HG03108 (cell line): Measurements from ENCODE around the gene ARHGAP9.
"Not testable (repeated sequence)": the region's sequence is repeated elsewhere in the genome, so short reads cannot be mapped to it uniquely, and the experiment has no call there.

ENCODE experiments used
- ATAC-seq: cut with Tn5 transposase; IDR thresholded peaks from one replicate; pipeline ENCODE4 v1.9.1; 2021; ENCODE audit warnings: moderate library complexity; ENCODE audit not compliant: unreplicated experiment

The ARHGAP9 gene

GRCh38 chr12:57459055-57459749 lies 20.5 kb downstream of the ARHGAP9 start:
- peak; percentile 48 for ATAC-seq

GRCh38 chr12:57458665-57459054 lies 21.0 kb downstream of the ARHGAP9 start:
- no peak for ATAC-seq

DNA sequence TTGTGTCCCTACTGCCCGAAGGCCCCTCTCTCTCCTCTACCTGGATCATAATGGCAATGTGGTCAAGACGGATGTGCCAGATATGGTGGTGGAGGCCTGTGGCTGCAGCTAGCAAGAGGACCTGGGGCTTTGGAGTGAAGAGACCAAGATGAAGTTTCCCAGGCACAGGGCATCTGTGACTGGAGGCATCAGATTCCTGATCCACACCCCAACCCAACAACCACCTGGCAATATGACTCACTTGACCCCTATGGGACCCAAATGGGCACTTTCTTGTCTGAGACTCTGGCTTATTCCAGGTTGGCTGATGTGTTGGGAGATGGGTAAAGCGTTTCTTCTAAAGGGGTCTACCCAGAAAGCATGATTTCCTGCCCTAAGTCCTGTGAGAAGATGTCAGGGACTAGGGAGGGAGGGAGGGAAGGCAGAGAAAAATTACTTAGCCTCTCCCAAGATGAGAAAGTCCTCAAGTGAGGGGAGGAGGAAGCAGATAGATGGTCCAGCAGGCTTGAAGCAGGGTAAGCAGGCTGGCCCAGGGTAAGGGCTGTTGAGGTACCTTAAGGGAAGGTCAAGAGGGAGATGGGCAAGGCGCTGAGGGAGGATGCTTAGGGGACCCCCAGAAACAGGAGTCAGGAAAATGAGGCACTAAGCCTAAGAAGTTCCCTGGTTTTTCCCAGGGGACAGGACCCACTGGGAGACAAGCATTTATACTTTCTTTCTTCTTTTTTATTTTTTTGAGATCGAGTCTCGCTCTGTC lies 22.8 kb downstream of the ARHGAP9 start:
- no peak for ATAC-seq

DNA sequence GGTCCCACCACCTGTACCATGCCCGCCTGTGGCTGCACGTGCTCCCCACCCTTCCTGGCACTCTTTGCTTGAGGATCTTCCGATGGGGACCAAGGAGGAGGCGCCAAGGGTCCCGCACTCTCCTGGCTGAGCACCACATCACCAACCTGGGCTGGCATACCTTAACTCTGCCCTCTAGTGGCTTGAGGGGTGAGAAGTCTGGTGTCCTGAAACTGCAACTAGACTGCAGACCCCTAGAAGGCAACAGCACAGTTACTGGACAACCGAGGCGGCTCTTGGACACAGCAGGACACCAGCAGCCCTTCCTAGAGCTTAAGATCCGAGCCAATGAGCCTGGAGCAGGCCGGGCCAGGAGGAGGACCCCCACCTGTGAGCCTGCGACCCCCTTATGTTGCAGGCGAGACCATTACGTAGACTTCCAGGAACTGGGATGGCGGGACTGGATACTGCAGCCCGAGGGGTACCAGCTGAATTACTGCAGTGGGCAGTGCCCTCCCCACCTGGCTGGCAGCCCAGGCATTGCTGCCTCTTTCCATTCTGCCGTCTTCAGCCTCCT lies 23.4 kb downstream of the ARHGAP9 start:
- no peak for ATAC-seq

DNA sequence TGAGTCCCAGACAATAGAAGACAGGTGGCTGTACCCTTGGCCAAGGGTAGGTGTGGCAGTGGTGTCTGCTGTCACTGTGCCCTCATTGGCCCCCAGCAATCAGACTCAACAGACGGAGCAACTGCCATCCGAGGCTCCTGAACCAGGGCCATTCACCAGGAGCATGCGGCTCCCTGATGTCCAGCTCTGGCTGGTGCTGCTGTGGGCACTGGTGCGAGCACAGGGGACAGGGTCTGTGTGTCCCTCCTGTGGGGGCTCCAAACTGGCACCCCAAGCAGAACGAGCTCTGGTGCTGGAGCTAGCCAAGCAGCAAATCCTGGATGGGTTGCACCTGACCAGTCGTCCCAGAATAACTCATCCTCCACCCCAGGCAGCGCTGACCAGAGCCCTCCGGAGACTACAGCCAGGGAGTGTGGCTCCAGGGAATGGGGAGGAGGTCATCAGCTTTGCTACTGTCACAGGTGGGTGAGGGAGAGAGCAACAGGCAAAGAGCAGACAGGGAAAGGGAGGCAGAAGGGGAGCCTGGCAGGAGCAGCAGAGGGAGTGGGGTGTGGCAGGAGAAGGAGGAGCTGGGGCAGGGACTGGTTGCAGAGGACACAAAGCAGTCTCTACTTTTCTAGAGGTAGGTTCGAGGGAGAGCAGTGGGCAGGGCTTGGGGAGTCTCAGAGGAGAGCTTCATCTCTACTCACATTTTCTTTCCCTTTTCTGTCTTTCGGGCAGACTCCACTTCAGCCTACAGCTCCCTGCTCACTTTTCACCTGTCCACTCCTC lies 24.1 kb downstream of the ARHGAP9 start:
- ATAC-seq, result no peak

- no peak for ATAC-seq
Measured at GRCh38 chr12:57454566-57455373, 24.9 kb downstream of the ARHGAP9 start, which contains the start of gene INHBE. Gene INHBE (plus strand): TSS chr12:57455307. CDS start chr12:57455537, 230 bp downstream.

- no peak for ATAC-seq
Measured at GRCh38 chr12:57454213-57454565, 25.5 kb downstream of the ARHGAP9 start.

DNA sequence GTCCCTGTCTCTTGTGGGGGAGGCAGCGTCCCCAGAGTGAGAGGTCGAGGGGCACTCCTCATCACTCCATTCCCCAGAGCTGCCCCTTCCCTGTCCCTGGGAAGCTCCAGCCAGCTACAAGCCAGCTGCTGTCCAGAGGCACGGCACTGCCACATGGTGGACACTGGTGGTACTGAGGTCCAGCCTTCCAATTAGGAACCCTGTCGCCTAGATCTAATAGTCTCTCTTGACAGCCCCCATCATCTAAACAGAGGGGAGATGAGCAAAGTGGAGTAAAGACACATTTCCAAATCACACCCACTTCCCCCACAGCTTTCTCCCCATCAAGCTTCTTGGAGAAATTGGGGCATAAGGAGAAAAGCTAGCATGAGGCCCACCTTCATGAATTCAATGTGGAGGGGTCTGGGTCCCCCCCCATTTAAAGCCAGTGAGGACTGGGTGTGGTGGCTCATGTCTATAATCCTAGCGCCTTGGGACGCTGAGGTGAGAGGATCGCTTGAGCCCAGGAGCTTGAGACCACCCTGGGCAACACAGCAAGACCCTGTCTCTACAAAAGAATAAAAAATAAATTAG lies 26.6 kb downstream of the ARHGAP9 start:
- ATAC-seq, result peak; percentile 50

DNA sequence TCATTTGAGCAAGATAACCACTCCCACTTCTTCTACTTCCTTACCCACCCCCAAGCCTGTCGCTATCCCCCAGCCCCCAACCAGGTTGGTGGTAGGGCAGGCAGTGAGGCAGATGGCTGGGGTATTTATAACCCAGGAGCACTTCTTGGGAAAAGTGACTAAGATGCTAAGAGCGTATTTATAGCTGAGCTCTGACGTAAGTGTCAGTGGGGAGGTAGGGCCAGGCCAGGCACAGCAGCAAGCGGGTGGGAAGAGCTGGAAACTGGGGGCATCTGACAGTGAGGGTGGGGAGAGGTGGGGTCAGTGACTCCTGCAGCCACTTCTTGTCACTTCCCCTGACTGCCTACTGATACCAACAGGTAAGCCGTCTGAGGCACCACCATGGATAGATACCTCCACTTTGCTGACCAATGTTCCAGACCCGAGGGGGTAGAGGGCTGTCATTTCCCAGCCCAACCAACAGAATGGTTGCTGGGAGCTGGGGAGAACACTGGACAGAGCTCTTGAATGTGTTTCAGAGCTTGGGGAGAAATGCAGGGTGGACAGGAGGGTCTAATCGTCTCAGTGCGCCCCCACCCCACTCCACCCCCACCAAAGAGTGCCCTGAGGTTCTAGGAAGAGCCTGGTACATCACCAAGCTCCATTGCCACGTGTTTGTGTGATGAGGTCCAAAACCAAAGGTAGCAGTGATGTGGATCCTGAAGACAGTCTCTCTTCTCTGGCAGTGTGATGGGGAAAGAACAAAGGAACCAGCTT lies 27.3 kb downstream of the ARHGAP9 start:
- ATAC-seq, result no peak

DNA sequence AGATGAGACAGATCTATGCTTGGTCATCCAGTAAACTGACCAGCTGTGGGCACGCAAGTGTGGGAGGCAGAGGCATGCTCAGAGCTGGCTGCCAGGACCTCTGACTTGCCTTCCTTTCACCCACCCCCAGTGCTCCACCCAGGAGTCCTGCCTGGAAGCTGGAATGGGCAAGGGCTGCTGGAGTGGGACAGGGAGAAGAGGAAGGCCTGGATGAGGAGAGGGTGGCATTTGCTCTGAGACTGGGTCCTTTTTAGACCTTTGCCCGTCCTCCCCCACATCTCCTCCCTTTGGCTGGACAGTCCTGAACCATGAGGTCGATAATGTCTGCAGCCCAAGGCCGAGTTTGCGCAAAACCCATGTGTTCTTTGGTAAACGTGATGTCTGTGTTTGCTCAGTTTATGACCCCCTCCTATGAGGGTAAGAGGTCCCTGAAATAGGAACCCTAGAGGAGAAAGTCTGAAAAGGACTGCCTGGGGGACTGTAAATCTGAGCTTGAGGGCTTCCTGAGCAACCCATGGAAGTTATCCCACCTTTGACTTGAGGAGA lies 28.4 kb downstream of the ARHGAP9 start:
- ATAC-seq, result no peak

DNA sequence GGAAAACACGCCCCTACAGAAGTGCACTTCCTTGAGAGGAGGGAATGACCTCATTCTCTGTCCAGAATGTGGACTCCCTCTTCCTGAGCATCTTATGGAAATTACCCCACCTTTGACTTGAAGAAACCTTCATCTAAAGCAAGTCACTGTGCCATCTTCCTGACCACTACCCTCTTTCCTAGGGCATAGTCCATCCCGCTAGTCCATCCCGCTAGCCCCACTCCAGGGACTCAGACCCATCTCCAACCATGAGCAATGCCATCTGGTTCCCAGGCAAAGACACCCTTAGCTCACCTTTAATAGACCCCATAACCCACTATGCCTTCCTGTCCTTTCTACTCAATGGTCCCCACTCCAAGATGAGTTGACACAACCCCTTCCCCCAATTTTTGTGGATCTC lies 29.6 kb downstream of the ARHGAP9 start:
- ATAC-seq, result no peak

GRCh38 chr12:57449375-57449774 lies 30.3 kb downstream of the ARHGAP9 start:
- ATAC-seq, result no peak

GRCh38 chr12:57448669-57449068 lies 31.0 kb downstream of the ARHGAP9 start:
- ATAC-seq, result no peak

DNA sequence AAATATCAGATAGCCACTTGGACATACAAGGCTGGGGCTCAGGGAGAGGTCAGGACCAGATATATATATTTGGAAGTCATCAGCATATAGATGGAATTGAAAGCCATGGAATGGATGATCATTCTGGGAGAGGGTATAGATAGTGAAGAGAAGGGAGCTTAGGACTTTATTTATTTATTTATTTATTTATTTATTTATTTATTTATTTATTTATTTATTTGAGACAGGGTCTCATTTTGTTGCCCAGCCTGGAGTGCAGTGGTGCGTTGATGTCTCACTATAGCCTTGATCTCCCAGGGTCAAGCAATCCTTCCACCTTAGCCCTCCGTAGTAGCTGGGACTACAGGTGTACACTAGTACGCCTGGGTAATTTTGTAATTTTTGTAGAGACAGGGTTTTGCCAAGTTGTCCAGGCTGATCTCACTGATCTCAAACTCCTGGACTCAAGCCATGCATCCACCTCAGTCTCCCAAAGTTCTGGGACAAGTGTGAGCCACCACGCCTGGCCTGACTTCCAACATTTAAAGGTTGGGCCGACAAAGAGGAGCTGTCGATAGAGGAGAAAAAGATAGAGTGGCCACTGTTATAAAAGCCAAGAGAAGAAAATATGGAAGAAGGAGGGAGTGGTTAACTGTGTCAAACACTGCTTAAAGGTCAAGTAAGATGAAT lies 33.2 kb downstream of the ARHGAP9 start:
- no peak for ATAC-seq

DNA sequence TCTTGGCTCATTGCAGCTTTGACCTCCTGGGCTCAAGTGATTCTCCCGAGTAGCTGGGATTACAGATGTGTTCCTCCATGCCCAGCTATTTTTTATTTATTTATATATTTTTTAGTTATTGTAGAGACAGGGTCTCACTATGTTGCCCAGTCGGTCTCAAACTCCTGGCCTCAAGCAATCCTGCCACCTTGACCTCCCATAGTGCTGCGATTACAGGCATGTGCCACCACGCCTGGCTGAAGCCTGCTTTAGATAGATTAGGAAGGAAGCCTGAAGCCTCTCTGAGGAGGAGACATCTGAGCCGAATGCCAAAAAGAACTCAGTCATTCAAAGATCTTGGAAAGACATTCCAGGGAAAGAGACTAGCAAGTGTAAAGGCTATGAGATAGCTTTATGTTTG lies 34.9 kb downstream of the ARHGAP9 start:
- no peak for ATAC-seq

DNA sequence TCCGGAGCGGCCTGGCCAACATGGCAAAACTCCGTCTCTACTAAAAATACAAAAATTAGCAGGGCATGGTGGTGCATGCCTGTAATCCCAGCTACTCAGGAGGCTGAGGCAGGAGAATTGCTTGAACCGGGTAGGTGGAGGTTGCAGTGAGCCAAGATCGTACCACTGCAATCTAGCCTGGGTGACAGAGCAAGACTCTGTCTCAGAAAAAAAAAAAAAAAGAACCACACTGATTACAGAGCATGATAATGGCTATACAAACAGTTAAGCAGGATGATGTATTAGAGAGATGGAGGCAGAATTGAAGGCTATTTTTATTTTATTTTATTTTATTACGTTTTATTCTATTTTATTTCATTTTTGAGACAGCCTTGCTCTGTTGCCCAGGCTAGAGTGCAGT lies 35.3 kb downstream of the ARHGAP9 start:
- not testable (repeated sequence) for ATAC-seq

DNA sequence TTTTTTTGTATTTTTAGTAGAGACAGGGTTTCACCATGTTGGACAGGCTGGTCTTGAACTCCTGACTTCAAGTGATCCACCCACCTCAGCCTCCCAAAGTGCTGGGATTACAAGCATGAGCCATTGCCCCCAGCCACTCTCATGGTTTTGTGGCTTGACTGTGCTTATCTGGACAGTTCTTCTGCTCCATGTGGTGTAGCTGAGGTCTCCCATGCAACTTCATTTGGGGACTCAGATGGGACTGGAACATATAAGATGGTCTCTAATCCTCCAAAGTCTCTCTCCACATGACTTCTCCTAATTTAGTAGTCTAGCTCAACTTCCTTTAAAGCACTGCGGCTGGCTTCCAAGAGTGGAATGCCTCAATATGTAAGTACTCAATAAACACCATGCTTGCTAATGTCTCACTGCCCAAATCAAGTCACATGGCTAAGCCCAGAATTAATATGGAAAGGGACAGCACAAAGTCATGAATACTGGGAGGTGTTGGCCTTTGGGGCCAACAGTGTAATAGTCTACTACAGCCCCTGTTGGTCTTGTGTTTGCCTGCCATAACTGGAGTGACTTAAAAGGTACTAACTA lies 37.7 kb downstream of the ARHGAP9 start:
- ATAC-seq, result no peak

GRCh38 chr12:57441393-57441792 lies 38.3 kb downstream of the ARHGAP9 start:
- ATAC-seq, result not testable (repeated sequence)
